Caco-2 (cell line): ENCODE results near the gene CIT. TPM values are rescaled to one million over a fixed set of nuclear protein-coding genes. Genes with fewer than 3 reads are reported as not detected.

Experiments used
- BruUV-seq: library from RNA; stranded (reverse); fragments of 400-500 nt; replicated peaks from 2 replicates; lab custom pipeline; 2021; lab: Mats Ljungman, UMichigan
- CTCF ChIA-PET: fragments of 300-600 bp; sonication (Branson Sonifier 250); formaldehyde crosslinking; loops from one replicate; lab custom pipeline; 2022; ENCODE audit warnings: antibody characterized with exemption; lab: Charles Lee
- POLR2A ChIA-PET: fragments of 300-600 bp; sonication (Branson Sonifier 250); formaldehyde crosslinking; loops from one replicate; lab custom pipeline; 2022; ENCODE audit warnings: antibody characterized with exemption; lab: Charles Lee
- DNase-seq, 2 experiments: peaks; one replicate each; pipeline versions ENCODE4 v3.0.0 to v3.0.0-alpha.2; 2020 to 2022
- H3K27me3 ChIP-seq: replicated peaks from 2 replicates; pipeline ENCODE4 v1.6.0; 2011; ENCODE audit warnings: low read length; ENCODE audit not compliant: control insufficient read depth, insufficient read depth
- H3K36me3 ChIP-seq: 2 replicates; pipeline ENCODE4 v1.5.1; 2011; ENCODE audit warnings: low read length; ENCODE audit not compliant: control insufficient read depth, insufficient read depth
- H3K4me1 ChIP-seq: fragments of 250-450 bp; sonication (Bioruptor Pico); 2 replicates; pipeline ENCODE4 v1.5.1; 2020; ENCODE audit warnings: mild to moderate bottlenecking
- H3K4me3 ChIP-seq: 2 replicates; pipeline ENCODE4 v1.5.1; 2011; ENCODE audit warnings: low read depth, mild to moderate bottlenecking, control low read depth, low read length
- H3K9me3 ChIP-seq: fragments of 250-450 bp; sonication (Bioruptor Pico); 2 replicates; pipeline ENCODE4 v1.5.1; 2020; ENCODE audit warnings: mild to moderate bottlenecking, moderate library complexity
- H3K27ac Mint-ChIP-seq: one replicate; pipeline ENCODE4 v1.8.0; 2022; ENCODE audit warnings: mixed read lengths; ENCODE audit not compliant: unreplicated experiment
- H3K27me3 Mint-ChIP-seq: one replicate; pipeline ENCODE4 v1.8.0; 2022; ENCODE audit warnings: mixed read lengths; ENCODE audit not compliant: insufficient read depth, unreplicated experiment
- H3K36me3 Mint-ChIP-seq: one replicate; pipeline ENCODE4 v1.8.0; 2022; ENCODE audit warnings: mild to moderate bottlenecking, mixed read lengths; ENCODE audit not compliant: insufficient read depth, unreplicated experiment
- H3K4me1 Mint-ChIP-seq: one replicate; pipeline ENCODE4 v1.8.0; 2022; ENCODE audit warnings: low read depth, mixed read lengths; ENCODE audit not compliant: unreplicated experiment
- H3K4me3 Mint-ChIP-seq: one replicate; pipeline ENCODE4 v1.8.0; 2022; ENCODE audit warnings: mild to moderate bottlenecking, moderate library complexity, mixed read lengths; ENCODE audit not compliant: unreplicated experiment
- H3K9me3 Mint-ChIP-seq: one replicate; pipeline ENCODE4 v1.8.0; 2022; ENCODE audit warnings: mixed read lengths; ENCODE audit not compliant: unreplicated experiment
- intact Hi-C: fragments of 100-400 bp; cut with micrococcal nuclease; formaldehyde crosslinking; loops from one replicate; pipeline ENCODE4 v1.10.0; 2022; ENCODE audit not compliant: unreplicated experiment
- total RNA-seq: library from RNA; stranded (reverse); gene quantifications from 2 replicates; pipeline ENCODE4 v1.2.3, GENCODE V29; 2022
- TF ChIP-seq, protein P1 (sequence below), 2 experiments: fragments of 200-600 bp in 1 of 2; IDR thresholded peaks; 1 replicate in 1 of 2; 2 replicates in 1 of 2; pipeline versions ENCODE4 v1.5.1 to v1.8.0; 2011 to 2022; ENCODE audit warnings: antibody characterized with exemption in 1 of 2, control low read depth in 1 of 2, inconsistent platforms in 1 of 2, low read depth in 1 of 2, low read length in 1 of 2, mild to moderate bottlenecking in 1 of 2, moderate library complexity in 1 of 2; ENCODE audit not compliant: insufficient read depth in 1 of 2, severe bottlenecking in 1 of 2, unreplicated experiment in 1 of 2

CIT gene
- total RNA-seq, 1 experiment from 2014 or later, result 55.9 TPM

DNA sequence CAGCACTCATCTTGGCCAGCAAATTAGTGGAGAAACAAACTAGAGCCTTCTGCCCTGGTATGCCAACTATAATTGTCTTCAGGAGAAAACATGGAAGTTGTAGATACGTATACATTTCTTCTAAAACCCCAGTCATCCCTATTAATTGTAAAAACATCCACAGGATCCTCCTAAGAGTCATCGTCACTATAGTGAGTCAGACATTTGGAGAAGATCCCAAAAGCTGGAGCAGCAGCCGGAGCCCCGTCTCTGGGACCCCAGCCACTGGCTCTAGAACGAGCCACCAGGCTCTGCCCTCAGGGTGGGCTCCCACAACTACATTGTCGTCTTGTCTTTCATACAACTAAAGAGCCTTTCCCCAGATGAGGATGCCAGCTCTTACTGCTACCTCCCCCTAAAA, 193.7 kb downstream of the CIT start:
- Mint-ChIP-seq H3K27ac (peak overlapping the region; percentile 10), H3K27me3 (no peaks in the 10 kb centered on the region), H3K36me3 (peaks cover 38% of the 10 kb centered on the region), H3K9me3 (no peaks in the 10 kb centered on the region), H3K4me3 (no peak overlapping the region), H3K4me1 (no peaks in the 10 kb centered on the region)
- Histone ChIP-seq H3K36me3 (peaks cover 2% of the 10 kb centered on the region; the same call in 1 of the 2 replicates), H3K4me3 (no peak overlapping the region), H3K27me3 (no peaks in the 10 kb centered on the region), H3K4me1 (peaks cover 25% of the 10 kb centered on the region), H3K9me3 (no peaks in the 10 kb centered on the region)
- TF ChIP-seq, protein P1, sequence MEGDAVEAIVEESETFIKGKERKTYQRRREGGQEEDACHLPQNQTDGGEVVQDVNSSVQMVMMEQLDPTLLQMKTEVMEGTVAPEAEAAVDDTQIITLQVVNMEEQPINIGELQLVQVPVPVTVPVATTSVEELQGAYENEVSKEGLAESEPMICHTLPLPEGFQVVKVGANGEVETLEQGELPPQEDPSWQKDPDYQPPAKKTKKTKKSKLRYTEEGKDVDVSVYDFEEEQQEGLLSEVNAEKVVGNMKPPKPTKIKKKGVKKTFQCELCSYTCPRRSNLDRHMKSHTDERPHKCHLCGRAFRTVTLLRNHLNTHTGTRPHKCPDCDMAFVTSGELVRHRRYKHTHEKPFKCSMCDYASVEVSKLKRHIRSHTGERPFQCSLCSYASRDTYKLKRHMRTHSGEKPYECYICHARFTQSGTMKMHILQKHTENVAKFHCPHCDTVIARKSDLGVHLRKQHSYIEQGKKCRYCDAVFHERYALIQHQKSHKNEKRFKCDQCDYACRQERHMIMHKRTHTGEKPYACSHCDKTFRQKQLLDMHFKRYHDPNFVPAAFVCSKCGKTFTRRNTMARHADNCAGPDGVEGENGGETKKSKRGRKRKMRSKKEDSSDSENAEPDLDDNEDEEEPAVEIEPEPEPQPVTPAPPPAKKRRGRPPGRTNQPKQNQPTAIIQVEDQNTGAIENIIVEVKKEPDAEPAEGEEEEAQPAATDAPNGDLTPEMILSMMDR (IDR thresholded peaks at IDR 0.05; ENCODE audit: insufficient read depth in 1 of 2, low read depth in 1 of 2, low read length in 1 of 2, severe bottlenecking in 1 of 2, unreplicated experiment in 1 of 2), result no peak
- no peak for DNase-seq
- CTCF ChIA-PET, result interaction anchor here (0.6 to 1.2 kb wide), 2 partner anchors 12 to 16 kb away, joined by 3 read pairs; no protein-coding TSS in a partner anchor
- POLR2A ChIA-PET, result interaction anchor here (0.5 kb wide), 1 partner anchor 758 kb away, joined by 3 read pairs; no protein-coding TSS in a partner anchor
- intact Hi-C loops, result no loop called here
- BruUV-seq, result no TSS peak

DNA sequence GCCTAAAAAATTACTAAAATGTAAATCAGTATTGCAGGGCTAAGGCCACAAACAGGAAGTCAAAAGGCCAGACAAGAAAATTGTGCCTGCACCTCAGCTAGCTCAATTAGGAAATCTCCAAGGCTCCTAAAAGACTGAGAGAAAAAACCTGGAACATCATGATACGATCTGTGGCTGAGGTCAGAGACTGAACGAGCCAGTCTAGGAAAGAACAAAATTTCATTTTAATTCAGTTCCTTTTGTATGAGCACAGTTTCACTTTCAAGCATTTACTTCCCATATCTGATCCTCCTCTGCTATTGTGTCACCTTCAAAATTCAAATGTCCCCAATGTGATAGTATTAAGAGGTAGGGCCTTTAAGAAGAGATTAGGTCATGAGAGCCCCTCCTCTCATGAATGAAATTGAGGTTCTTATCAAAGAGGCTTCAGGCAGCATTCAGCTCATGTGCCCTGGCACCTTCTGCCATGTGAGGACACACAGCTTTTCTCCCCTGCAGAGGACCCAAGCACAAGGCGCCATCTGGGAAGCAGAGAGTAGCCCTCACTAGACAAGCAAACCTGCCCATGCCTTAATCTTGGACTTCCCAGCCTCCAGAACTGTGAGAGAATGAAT, 194.4 kb downstream of the CIT start:
- Histone ChIP-seq H3K4me1 (peaks cover 25% of the 10 kb centered on the region), H3K27me3 (no peaks in the 10 kb centered on the region), H3K36me3 (peaks cover 2% of the 10 kb centered on the region; the same call in 1 of the 2 replicates), H3K4me3 (no peak overlapping the region), H3K9me3 (no peaks in the 10 kb centered on the region)
- ChIA-PET CTCF (no interaction called here), POLR2A (no interaction called here)
- no peak overlapping the region for H3K4me3 Mint-ChIP-seq
- DNase-seq, result no peak
- BruUV-seq, result no TSS peak
- intact Hi-C loops, result no loop called here
- peaks cover 42% of the 10 kb centered on the region for H3K36me3 Mint-ChIP-seq
- no peaks in the 10 kb centered on the region for H3K4me1 Mint-ChIP-seq
- H3K9me3 Mint-ChIP-seq, result no peaks in the 10 kb centered on the region
- H3K27me3 Mint-ChIP-seq, result no peaks in the 10 kb centered on the region
- H3K27ac Mint-ChIP-seq, result no peak overlapping the region
- TF ChIP-seq, protein P1 (IDR thresholded peaks at IDR 0.05; ENCODE audit: insufficient read depth in 1 of 2, low read depth in 1 of 2, low read length in 1 of 2, severe bottlenecking in 1 of 2, unreplicated experiment in 1 of 2), result no peak

DNA sequence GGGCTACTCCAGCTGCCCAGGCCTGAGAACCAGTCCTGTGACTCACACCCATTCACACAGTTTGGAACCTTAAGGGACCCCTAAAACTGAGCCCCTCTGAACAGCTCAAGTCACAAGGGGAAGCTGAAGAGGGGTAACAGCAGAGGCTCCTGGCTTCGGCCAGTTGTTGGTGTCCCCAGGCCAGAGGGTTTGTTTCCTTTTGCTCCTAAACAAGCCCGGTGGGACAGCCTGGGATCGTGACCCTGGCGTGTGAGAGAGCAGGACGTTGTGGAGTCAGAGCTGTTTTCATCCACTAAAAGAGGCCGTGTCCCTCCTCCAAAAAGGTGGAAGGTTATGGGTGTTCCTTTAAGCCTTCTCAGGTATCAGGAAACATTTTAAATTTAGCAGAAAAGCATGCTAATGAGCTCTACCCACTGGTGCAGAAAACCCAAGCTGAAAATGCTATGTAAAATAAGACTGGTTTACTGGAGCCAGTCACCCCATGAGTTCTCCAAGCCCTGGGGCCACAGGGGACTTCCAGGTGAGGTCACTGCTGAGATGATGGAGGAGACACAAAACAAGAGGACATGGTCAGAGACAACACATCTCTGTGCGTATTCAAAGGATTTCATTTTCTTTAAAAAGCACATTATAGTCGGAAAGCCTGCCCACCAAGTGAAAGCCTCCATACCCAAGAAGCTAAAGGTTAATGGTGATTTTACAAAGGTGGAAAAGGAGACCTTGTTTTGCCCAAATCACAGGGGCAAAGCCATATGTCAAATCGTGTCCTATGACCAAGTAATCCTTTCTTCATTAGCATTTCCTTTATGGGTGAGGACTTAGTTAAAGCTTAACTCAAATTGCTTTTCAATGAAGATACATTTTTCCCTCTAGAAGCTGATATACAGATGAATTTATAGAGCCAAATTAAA, 195.1 kb downstream of the CIT start:
- Histone ChIP-seq H3K36me3 (peaks cover 2% of the 10 kb centered on the region; the same call in 1 of the 2 replicates), H3K9me3 (no peaks in the 10 kb centered on the region), H3K4me3 (no peak overlapping the region), H3K4me1 (peaks cover 25% of the 10 kb centered on the region), H3K27me3 (no peaks in the 10 kb centered on the region)
- no peak for DNase-seq
- Mint-ChIP-seq H3K27me3 (no peaks in the 10 kb centered on the region), H3K4me3 (no peak overlapping the region), H3K9me3 (no peaks in the 10 kb centered on the region), H3K27ac (no peak overlapping the region), H3K4me1 (no peaks in the 10 kb centered on the region), H3K36me3 (peaks cover 37% of the 10 kb centered on the region)
- ChIA-PET POLR2A (no interaction called here), CTCF (interaction anchor here (0.9 kb wide), 1 partner anchor 14 kb away, joined by 5 read pairs; the partner anchor contains the start of gene PRKAB1)
- intact Hi-C loops, result no loop called here
- BruUV-seq, result no TSS peak
- TF ChIP-seq, protein P1 (IDR thresholded peaks at IDR 0.05; ENCODE audit: insufficient read depth in 1 of 2, low read depth in 1 of 2, low read length in 1 of 2, severe bottlenecking in 1 of 2, unreplicated experiment in 1 of 2), result no peak
